HG03064 (cell line): ENCODE results near the gene KLC1.
"Not testable (repeated sequence)": the region's sequence is repeated elsewhere in the genome, so short reads cannot be mapped to it uniquely, and the experiment has no call there.

Source experiments
- ATAC-seq: cut with Tn5 transposase; IDR thresholded peaks from one replicate; pipeline ENCODE4 v1.9.1; 2021; ENCODE audit warnings: low read depth; ENCODE audit not compliant: unreplicated experiment

KLC1 gene

DNA sequence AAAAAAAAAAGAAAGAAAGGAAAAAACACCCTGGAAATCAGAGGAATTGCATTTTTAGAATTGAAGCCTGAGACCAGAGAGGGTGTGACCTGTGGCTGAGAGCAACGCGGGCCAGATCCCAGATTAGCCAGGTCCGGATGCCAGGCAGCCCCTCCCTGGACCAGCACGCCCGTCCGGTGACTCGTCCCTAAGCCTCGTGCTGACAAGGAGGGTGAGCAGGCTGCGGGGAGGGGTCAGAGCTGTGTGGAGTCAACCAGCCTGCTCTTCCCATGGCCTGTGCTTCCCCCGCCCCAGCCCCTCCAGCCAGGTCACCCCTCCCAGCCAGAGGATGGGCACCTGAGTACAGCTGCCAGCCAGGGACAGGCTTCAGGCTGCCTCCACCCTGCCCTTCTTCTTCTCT, 4.2 kb upstream of the KLC1 start:
- ATAC-seq: no peak

DNA sequence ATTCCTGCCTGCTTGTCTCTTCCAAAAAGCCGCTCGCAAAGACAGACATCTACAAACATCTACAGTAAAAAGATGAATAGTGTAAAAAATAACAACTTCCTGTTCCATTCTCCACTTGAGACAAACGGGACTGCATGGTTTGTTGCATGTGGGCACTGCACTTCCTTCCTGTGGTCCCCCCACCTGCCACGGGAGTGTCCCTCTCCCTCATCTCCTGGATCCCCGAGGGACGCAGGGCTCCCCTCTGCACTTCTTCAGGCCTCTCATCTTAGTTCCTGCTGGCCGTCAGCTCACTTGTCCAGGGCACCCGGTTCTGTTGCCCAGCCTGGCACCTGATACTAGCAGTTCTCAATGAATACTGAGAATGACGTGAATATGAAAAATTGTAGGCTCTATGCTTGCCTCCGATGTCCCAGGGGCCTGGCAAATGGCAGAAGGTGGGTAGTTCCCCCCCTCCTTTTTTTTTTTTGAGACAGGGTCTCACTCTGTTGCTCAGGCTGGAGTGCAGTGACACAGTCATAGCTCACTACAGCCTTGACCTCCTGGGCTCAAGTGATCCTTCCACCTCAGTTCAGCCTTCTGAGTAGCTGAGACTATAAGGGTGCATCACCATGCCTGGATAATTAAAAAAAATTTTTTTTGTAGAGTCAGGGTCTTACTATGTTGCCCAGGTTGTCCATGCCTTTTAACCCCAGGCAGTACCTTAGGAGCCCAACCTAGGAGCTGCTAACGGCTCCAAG, 3.5 kb upstream of the KLC1 start:
- ATAC-seq: no peak

DNA sequence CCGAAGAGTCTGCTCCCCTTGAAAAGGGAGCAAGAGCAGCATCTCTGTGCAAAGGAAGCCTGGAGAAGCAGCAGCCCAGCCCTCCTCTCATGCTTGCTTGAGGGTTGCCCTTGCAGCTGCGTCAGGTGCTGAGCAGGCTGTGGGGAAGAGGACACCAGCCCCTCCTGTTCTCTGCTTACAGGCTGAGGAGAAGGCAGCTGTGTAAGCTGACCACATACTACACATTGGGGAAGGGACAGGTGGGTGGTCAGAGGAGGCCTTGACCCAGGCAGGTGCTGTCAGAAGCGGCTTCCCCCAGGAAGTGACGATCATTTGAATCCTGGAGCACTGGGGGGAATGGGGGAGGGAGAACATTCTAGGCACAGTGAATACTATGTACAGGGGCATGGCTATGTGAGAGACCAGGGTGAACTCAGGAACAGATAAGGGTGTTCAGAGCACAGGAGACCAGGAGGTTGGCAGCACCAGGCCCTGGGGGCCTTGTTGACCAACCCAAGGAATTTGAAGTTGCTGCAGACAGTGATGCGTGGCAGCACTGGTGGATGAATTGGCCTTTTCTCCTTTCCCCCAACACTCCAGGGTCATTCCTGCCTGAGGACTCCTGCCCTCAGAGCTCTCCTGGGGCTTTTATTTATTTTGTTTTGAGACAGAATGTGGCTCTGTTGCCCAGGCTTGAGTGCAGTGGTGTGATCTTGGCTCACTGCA, 2.7 kb upstream of the KLC1 start:
- ATAC-seq: no peak

DNA sequence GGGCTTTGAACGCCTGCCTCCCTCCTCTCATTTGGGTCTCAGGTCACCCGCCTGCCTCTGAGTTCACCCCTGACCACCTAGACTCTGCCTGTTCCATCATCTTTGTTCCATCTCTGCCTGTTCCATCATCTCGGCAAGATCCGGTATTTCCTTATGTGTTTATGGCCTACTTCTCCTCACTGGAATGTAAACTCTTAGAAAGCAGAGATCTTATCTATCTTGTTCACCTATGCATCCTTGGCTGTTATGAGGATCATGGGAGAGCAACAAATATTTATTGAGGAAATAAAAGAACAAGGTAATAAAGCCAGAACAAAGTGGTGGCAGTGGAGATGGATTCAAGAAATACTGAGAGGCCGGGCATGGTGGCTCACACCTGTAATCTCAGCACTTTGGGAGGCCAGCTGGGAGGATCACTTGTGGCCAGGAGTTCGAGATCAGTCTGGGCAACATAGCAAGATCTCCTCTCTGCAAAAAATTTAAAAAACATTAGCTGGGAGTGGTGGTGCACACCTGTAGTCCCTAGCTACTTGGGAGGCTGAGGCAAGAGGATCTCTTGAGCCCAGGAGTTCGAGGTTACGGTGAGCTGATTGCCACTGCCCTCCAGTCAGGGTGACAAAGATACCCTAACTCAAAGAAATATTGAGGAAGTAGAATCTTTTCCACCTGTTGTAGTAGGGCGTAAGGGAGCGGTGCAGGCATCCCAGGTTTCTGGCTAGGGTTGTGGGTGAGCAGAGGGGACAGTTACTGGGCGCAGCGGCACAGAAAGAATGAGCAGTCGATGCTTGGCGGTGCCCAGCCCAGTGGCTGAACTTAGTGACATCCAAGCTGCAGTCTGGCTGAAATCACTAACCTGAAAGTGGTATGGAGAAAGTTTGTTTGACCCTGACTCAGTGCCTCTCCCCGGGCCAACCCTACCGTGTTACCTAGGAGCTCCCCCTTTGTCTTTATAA, 1.7 kb upstream of the KLC1 start:
- no peak for ATAC-seq

DNA sequence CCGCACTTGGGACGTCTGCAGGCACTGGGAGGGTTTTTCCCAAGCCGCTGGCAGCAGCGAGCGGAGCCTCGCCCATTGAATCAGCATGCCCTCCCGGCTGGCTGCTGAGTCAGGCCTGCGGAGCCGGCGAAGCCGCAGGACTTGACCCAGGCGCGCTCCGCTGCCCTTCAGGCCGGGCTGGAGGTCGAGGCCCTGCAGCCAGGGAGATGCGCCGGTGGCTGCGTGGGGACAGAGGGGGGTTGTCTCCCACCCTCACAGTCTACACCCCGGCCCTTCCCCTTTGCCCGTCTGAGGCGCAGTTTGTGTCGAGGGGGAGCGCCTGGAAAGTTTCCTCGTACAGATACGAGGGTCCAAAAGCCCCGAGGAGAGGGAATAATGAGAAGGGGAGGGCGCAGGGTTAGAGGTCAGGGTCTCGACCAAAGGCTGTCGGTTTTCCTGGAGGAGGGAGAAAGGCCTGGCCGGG, 759 bp upstream of the KLC1 start:
- no peak for ATAC-seq

DNA sequence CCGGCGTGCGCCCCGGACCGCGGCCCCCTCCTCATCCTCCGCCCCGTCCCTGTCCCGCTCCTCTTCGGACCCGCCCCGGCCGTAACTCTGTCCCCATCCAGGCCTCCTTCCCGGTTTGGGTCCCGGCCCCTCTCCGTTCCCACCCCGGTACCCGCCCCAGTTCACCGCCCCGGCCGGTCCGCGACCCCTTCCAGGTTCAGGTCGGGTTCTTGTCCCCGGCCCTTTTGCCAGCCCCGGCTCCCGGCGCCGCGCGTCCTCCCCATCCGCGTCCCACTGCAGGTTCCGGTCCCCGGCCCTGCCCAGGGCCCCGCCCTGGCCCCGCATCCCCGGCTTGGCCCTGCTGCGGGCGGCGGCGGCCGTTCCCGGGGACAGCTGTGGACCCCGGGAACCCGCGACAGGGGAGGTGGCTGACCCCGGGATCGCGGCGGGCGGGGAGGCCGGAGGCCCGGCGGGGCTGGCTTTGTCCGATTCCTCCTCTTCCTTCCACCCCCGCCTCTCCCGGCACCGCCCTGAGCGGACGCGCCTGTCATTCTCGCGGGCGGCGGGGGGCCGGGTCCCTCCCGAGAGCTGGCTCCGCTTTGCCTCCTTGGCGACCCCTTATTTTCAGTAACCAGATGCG, 601 bp downstream of the KLC1 start:
- ATAC-seq: peak; percentile 14

DNA sequence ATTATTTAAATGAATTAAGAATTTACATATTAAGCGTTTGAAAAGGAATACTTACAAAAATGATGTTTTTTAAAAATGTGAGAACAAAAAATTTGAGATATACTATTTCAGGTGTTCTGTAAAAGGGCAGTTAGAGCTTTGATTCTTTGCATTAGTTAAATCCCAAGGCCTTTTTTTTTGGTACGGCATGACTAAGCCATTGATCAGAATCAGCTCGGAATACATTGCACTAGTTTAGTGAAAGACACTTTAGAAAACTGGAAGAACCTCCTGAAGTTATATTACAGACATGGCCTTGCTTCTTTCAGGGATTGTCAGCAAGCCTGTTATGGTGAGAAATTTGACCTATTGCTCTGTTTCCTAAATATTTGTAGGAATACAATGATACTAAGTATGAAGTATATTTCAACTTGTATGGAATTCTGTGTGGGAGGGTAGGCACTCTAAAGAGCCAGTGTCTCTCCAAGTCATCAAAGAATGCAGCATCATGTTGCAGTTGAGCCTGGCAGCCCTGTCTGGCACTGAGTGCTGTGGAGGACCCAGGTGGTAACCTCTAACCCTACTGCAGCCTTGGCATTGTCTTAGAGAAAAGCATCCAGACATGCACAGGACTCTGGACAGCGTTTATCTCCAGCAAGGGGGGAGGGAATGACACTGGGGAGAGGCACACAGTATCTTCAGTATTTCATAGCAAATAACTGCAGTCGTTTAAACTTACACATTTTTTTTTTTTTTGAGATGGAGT, 1.5 kb downstream of the KLC1 start:
- ATAC-seq: no peak

DNA sequence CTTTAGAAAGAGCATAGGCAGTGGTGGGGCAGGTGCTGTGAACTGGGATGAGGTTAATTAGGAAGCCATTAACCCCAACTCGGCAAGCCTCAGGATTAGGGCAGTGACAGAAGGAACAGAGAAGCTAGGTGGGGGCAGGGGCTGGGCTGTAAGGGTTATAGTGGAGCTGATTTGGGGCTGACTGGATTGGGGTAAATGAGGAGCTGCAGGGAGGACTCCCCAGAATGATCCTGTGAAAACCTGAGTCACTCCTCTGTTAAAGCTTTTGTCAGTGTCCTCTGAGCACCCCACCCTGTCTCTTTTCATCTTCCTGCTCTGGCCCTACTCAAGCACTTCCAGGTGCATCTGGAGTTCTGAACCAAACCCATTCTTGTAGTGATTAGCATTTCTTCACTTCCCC, 4.4 kb downstream of the KLC1 start:
- ATAC-seq: no peak

DNA sequence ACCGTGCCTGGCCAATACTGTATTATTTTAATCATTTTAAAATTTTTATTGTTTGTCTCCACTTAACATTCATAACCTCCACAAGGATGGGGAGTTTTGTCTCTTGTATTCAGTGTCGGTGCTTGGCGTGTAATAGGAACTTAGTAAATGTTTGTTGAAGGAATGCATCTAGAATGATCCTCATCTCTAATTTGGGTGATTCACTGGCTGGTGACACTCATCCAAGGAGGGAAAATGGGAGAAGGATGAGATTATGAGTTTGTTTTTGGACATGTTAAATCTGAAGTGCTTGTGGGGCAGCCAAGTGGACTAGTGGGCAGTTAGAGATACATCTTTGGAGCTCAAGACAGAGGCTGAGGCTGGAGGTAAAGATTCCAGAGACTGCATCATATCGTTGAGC, 5.1 kb downstream of the KLC1 start:
- no peak for ATAC-seq

DNA sequence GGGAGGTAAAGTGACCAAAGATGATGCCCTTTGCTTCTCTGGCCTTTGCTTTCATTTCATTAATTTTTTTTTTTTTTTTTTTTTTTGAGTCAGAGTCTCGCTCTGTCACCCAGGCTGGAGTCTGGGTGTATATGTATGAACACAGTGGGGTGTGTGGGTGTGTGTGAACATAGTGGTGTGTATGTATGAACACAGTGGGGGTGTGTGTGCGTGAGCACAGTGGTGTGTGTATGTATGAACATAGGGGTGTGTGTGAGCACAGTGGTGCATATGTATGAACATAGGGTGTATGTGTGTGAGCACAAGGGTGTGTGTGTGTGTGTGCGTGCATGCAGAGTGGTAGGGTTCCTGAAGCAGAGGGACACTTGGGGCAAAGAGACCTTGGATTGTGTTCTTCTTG, 9.6 kb downstream of the KLC1 start:
- no peak for ATAC-seq

DNA sequence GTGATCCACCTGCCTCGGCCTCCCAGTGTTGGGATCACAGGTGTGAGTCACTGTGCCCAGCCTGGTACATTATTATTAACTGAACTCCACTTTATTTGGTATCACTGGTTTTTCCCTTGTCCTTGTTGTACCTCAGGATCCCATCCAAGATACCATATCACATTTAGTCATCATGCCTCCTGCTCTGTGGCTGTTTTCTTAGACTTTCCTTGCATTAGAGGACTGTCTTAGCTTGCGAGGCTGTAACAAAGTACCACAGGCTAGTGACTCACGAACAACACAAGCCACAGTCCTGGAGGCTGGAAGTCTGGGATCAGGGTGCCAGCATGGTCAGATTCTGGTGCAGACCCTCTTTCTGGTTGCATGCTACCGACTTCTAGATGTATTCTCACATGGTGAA, 12.2 kb downstream of the KLC1 start:
- ATAC-seq: no peak

DNA sequence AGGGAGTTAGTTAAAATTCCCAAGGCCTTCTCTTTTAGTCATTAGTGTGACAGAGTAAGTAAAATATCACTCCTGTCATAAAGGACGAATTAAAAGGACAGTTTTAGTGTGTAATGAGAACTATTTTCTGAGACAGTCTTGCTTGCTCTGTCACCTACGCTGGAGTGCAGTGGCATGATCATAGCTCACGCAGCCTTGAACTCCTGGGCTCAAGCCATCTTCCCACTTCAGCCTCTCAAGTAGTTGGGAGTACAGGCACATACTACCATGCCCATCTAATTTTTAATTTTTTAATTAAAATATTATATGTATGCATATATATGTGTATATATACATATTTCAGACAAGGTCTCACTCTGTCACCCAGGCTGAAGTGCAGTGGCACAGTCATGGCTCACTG, 17.2 kb downstream of the KLC1 start:
- no peak for ATAC-seq

DNA sequence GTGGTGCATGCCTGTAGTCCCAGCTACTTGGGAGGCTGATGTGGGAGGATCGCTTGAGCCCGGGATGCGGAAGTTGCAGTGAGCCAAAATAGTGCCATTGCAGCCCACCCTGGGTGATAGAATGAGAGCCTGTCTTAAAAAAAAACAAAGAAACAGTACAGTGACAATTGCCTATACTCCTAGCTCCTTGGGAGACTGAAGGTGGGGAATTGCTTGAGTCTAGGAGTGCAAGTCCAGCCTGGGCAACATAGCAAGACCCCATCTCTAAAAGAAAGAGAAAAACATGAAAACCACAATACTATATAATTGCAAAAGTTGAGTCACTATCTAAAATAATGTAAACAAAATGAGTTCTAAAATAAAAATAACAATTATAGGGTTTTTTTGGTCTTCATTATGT, 20.0 kb downstream of the KLC1 start:
- ATAC-seq: no peak

DNA sequence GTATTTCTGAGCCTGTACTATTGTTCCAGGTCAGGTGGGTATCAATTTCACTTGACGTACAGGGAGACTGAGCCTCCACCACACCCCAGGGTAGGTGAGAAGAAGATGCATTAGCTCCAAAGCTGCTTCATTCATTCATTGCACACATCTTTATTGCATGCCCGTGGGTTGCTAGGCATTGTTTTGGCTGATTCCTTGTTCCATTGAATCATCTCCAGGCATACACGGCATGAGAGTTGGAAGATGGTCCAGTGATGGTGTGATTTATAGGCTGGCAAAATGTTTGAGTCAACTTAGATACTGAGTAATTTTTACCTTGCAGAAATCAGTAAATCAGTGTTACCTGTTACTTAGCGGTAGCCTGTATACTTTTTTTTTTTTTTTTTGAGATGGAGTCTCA, 21.2 kb downstream of the KLC1 start:
- ATAC-seq: no peak

DNA sequence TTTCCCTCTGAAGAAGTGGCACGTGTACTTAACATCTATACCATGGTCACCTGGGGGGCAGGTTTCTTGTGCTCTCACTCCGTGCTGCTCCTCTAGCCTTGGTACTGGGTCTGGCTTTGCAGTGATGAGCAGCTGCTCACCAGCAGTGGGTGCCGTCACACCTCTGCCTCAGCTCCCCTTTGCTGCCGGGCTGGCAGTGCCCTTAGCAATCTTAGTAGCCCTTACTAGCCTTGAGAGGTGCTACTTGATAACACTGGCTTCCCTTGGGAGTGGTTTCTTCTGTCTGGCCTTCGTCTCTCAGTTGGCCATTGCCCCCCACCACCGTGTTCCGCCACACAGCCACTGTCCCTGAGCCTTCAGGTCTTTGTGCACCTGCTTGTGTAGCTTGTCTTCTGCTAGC, 22.6 kb downstream of the KLC1 start:
- no peak for ATAC-seq

DNA sequence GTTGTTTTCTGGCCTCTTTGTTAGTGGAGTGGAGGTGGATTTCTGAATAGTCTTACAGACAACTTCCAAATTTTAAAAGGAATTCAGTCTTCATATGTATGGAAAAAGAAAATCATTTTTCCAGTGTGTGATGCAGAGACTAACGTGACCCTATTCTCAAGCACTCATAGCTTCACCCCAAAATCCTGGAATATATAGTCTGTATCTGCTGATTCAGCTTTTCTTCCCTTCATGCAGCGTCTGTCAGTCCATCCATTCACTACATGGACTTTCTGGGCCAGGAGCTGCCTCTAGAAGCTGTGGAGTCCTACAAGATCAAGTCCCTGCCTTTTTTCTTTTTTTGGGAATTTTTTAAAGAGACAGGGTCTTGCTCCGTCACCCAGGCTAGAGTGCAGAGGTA, 23.8 kb downstream of the KLC1 start:
- ATAC-seq: no peak

DNA sequence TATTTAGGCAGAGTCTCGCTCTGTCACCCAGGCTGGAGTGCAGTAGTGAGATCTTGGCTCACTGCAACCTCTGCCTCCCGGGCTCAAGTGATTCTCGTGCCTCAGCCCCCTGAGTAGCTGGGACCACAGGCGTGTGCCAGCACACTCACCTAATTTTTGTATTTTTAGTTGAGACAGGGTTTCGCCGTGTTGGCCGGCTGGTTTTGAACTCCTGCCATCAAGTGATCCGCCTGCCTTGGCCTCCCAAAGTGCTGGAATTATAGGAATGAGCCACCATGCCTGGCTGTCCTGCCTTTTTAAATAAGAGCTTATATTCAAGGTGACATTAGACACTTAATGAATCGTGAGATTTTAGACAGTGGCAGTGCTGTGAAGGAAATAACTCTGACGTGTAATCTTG, 24.3 kb downstream of the KLC1 start:
- ATAC-seq: not testable (repeated sequence)

DNA sequence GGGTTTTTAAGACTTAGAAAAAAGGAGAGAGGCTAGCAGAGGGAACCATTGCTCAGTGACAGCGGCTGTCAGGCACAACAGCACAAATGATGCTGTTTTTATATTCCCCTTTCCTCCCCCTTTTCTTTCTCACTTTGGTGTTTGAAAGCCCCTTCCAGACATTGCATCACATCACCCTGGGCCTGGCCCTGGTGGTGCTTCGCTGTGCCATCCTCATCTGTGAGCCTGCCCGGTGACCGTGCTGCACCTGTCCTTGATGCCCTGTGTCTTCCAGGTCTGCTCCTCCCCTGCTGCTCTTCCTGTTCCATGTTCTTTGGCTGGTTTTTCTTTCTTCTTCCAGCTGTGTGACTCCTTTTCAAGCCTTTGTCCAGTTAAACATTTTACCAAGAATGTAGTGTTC, 24.8 kb downstream of the KLC1 start:
- no peak for ATAC-seq

DNA sequence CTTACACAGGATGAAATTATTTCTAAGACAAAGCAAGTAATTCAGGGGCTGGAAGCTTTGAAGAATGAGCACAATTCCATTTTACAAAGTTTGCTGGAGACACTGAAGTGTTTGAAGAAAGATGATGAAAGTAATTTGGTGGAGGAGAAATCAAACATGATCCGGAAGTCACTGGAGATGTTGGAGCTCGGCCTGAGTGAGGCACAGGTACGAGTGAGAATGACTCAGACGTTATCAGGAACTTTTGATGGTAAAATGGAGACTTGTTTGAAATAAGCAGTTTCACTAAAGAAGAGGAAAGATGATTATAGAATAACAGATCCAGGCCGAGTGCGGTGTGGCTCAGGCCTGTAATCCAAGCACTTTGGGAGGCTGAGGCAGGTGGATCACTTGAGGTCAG, 25.6 kb downstream of the KLC1 start:
- no peak for ATAC-seq
